CD4-positive, alpha-beta T cell treated with Interleukin-10 for 1 hour (primary cell): ENCODE measurements around the gene ASPN.

ENCODE experiments used
- DNase-seq: peaks from one replicate; pipeline ENCODE4 v3.0.0-alpha.2; 2020

Gene ASPN

GRCh38 chr9:92503156-92503555, 20.9 kb upstream of the ASPN start:
- no peak for DNase-seq

DNA sequence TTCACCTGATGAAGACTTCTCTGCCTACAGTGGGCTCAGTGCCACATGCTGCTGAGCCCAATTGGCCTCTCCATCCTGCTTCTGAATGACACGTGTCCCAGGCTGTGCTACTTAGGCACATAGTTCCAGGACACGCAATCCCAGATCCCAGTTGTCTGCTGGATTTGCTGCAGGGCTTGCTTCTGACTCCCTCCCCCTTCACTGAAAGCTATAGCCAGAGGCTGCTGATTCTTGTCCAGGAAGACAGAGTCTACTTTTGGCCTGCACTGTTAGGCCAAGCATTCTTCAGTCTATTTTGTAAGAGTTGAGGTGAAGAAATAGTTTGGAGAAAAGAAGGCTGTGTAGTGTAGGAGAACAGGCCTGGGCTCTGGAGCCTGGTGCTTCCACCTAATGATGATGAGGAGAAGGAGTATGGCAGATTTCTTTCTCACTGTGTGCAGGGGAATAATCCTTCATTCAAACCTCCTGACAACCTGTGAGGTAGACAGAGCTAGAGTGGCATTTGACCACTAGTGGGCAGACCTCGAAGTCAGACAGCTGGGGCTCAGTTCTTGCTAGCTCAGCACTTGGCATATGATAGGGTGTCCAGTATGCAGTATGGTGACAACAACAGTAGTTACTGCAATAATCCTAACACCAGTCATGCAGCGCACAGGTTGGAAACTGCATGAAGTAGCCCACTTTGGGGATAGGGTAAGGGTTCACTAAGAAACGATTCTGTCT, 19.5 kb upstream of the ASPN start:
- DNase-seq = no peak

DNA sequence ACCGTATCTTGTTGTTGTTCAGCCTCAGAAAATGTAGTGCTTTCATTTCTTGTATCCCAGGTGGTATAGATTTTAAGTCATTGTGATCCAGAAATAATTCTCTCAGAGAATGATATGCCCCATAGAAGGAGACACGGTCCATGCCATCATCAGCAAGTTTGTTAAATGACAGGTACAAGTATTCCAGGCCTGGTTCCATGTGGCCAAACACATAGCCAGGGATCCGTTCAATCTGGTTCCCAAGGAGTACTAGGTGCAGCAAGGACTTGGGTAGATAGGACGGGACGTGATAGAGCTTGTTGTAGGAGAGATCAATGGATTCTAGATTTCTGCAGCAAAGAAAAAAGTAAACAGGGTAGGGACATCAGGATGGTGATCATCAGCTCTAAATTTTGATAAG, 18.4 kb upstream of the ASPN start:
- DNase-seq = no peak

DNA sequence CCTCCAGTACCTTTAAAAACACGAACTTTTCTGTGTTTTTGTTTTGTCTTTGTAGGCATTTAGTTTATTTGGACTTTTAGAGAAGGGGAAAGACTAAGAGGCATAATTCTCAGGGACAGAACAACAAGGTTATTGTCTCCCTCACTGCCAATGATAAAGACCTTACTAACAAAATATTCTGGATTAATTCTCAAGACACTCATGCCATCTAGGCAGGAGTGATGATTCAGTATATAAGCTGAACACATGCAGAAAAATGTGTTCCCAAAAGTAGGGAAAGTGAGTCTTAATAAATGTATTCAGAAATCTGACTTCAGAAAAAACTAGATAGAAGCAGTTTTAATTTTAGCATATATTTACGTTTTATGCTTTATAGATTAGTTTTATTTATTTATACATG, 17.4 kb upstream of the ASPN start:
- DNase-seq = no peak

GRCh38 chr9:92496396-92497176, 14.3 kb upstream of the ASPN start:
- DNase-seq = no peak

- DNase-seq = no peak
These were observed 12.6 kb upstream of the ASPN start for GRCh38 chr9:92494856-92495255.

DNA sequence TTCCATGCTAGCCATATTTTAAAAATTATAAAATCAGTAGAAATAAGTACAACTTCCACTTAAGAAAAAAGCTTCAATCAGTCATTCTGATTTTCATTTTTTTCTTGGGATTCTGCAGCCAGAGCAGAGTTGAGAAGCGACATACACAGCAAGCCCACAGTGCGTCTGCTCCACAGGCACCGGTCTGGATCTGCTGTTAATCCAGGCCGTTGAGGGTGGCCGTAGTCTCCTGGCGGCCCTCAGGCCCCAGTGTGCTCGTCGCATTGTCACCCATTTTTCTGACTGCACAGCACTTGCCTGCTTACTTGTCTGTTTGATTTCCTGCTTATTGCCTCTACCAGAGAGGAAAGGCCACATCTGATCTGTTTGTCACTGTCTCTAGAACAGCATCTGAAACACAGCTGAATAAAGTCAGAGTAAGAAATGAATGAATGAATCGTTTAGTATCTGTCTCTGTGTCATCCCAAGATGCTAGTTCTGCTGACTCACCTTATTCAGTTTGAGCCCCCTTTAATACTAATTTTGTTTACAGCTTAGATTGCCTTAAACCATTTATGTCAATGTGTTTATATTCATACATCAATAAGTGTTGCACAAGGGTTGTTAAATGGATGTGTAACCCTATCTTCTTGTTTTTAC, 11.6 kb upstream of the ASPN start:
- no peak for DNase-seq

DNA sequence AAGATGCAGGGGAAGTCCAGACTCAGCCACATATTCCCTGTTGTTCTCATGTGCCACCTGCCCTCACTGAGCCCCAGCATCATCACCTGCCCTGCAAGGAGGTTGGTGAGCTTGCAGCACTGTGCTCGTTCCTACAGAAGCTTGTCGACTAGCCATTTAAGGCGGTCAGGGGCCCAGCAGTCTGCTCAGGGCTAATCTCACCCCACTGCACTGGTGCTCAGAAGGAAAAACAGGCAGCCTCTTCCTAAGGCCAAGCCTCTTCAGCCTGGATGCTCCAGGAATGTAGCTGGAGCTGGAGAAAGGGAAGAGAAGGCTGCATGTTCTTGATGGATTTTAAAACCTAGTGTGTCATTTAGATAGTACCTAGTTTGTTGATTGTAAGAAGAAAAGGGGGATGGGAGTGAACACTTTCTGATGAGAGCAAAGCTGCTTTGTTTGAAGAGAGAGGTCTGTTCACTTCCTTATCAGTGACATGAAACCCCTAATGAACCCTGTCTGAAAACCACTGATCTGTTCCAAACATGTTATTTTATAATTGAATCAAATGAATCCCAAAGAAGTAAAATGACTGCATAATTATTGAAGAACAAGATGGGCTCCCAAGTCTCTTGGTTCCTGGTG, 10.6 kb upstream of the ASPN start:
- DNase-seq = no peak

- no peak for DNase-seq
These were observed 6.6 kb upstream of the ASPN start for GRCh38 chr9:92488681-92489550.

GRCh38 chr9:92486371-92486770, 4.1 kb upstream of the ASPN start:
- DNase-seq = no peak

DNA sequence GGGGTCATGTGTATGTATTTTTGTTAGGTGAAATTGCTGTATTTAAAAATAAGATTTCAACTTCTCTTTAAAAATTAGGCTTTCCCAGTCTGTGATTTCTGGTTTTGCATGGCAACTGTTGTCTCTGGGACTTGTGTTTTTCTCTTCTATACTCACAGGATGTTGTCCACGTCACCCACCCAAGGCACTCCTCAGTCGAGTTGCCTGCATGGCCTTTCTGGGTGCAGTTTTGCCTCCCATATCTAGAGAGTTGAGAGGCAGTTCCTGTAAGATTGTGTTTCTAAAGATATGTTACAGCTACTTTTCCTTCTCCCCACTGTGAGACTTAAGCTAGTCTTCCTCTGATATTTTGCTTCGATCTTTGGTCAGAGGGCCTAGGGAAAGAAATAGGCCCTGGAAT, 2.3 kb upstream of the ASPN start:
- no peak for DNase-seq

GRCh38 chr9:92483627-92484545, 1.6 kb upstream of the ASPN start:
- DNase-seq = no peak

DNA sequence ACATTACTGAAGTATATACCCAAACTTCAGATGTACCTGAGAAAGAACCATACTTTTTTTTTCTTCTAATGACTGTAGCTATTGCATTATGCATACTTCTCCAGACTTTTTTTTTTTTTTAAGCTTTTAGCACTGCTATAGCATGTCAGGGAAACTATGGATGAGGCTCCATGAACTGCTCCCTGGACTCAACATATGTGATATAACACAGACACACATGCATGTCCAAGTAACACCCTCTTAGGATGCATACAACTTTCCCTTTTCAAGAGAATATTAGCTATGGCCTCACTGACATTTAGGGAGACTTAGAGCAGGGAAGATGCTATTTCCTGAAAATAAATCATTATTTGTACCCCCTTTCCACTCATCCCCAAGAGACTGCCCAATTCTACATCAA, 499 bp upstream of the ASPN start:
- no peak for DNase-seq

DNA sequence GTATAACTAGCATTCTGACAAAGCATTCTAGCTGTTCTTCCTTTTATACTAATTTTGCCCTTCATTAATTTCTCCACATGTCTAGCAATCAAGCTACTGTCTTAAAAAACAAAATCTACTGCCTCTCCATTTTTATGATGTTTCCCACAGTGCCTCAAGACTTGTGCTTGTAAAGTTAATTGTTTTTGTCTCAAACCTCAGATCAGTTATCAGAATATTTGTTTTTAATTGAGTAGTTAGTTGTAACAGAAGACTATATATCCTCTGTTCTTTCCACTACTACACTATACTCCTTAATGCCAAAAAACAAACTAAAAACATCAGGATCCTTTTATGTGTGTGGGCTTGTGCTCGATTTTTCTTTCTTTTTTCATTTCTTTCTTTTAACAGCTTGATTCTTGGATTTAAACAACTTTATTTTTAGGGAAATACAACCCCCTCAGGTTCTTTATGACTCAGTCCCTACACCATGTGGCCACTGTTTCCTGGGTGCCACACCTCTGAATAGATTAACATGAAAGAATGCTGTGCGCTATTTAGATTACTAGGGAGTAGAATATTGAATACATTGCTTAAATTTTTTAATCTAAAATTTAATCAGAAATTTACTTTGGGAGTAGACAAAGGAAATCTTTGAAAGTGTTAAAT, 1.2 kb downstream of the ASPN start:
- DNase-seq = no peak

DNA sequence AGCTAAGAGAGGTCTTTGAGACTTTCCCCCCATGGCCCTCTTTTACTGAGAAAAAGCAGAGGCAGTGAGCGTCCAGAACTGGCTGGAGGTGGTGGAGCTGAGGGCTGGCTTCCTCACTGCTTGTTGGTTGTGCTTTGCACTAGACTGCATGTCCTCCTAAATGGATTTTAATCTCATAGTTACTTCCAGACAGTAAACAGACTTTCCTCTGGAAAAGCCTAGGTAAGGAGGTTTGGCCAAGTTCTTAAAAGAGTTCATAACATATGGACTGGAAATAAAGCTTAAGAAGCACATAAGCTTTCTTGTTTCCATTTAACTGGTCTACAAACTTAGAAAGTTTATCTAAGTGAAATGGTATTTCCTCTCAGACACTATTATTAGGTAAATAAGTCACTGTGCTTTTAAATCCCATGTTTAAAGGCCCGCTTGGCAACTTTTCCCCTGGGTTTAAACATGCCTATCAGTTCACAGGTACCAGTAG, 2.0 kb downstream of the ASPN start:
- DNase-seq = no peak

DNA sequence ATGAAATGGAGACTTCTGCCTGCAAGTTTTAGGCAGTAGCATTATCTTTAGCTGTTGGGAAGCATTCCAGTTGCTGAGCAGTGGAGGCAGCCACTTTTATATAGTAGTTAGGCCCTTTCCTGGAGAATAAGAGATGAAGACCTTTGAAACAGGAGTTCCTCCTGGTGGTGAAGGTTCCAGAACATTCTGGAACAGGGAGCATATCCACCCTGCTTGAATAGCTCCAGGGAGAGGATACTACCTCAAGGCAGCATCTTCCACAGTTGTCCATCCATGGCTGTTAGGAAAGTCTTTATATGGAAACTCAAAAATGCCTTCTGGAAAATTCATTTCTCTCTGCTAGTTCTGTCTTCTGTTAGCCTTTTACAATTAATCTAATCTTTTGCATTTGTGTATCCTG, 3.0 kb downstream of the ASPN start:
- DNase-seq = no peak

- no peak for DNase-seq
These were observed 3.5 kb downstream of the ASPN start for GRCh38 chr9:92478783-92479182.

DNA sequence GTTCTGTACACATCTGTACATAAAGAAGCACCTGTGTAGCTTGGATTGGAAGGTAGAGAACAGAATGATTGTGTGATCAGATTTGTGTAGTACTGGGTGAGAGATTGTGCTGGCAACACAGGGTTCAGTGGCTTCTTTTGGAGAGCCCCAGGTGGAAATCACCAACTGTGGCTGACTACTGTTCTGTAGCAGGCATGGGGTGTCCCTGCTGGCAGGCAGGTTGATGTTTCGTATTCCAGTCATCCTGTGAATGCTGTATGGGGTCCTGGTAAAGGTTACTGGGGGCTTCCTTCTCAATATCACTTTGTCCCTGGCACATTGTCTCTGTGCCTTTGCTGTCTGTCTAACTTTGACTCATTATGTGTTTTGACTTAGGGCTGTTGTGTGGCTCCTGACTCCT, 5.3 kb downstream of the ASPN start:
- no peak for DNase-seq

GRCh38 chr9:92474587-92474986, 7.7 kb downstream of the ASPN start:
- no peak for DNase-seq

GRCh38 chr9:92468206-92468605, 14.1 kb downstream of the ASPN start:
- no peak for DNase-seq

DNA sequence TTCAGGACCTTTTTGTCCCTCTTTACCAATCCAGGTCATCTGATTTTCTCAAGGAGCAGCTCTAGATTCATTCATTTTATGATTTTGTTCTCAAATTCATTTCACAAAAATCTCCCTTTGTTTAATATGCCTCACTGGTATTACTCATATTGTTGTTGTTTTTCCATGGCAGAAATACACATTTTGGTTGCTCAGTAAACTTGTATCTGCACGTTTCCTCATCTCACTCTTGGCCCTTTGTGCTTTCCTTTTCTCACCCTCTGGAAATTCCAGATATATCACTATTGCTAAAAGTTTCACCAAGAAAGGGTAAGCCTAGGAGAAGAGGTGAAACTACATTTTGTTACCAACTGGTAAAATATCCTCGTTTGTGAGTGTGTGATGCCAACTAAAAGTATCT, 14.8 kb downstream of the ASPN start:
- DNase-seq = no peak
